Measurements from ENCODE around the gene AGL.

The AGL gene

DNA sequence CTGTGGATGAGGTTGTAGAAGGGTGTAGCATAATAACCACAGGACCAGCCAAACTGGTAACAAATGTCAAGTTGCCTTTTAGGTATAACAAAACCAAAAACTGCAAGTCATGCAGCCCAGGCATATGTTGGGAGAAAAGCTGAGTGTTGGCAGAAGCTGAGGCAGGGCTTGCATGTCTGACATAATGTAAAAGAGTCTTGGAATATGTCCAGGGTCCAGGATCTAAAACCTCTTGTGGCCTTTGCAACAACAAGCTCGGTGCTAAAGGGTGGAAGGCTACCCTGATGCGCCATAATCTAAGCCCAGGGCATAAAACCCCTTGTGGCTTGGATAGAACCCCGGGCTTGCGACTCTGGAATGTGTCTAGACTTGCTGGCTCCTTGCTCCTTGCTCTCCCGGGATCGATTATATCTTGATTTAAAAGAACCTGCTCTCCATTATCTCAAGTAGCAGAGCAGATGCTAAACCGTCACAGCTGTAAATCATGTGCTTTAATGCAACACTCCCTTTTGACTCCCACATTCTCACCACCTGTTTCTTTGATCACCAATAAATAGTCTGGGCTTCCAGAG is 93.1 kb downstream of the AGL start:
- no peaks in the 10 kb centered on the region for H3K36me3 ChIP-seq (ENCODE audit: control insufficient read depth in 2 of 2, insufficient read depth in 1 of 2, low read length in 2 of 2)
- H3K27ac ChIP-seq (ENCODE audit: extremely low read depth, low read depth, low read length), result no peak overlapping the region
- no peak overlapping the region for H3K4me3 ChIP-seq (ENCODE audit: low read depth, low read length)
- H3K4me1 ChIP-seq (ENCODE audit: control insufficient read depth, insufficient read depth, low read length), result no peaks in the 10 kb centered on the region
- ChIA-PET POLR2A (interaction anchor here (1.4 kb wide), 1 partner anchor 27 kb away, joined by 5 read pairs; the partner anchor contains the start of gene SLC35A3), CTCF (no interaction called here)
- TF ChIP-seq ZBTB21 (tag by site-specific recombination; IDR thresholded peaks at IDR 0.05) (no peak), ZNF10 (tag by site-specific recombination; IDR thresholded peaks at IDR 0.05) (no peak), ZSCAN23 (tag by site-specific recombination; IDR thresholded peaks at IDR 0.05) (no peak), GLIS1 (tag by site-specific recombination; IDR thresholded peaks at IDR 0.05) (0 out of 2 replicates have a peak, but pooled peaks have one; percentile 6), ZNF792 (tag by site-specific recombination; IDR thresholded peaks at IDR 0.05) (no peak), ZNF677 (tag by site-specific recombination; IDR thresholded peaks at IDR 0.05) (no peak), ZNF416 (tag by site-specific recombination; IDR thresholded peaks at IDR 0.05) (no peak), ZNF747 (tag by site-specific recombination; IDR thresholded peaks at IDR 0.05) (no peak), ZNF830 (tag by site-specific recombination; IDR thresholded peaks at IDR 0.05; ENCODE audit: low read depth) (no peak), ZBTB17 (tag by site-specific recombination; IDR thresholded peaks at IDR 0.05) (peak; percentile 44; the same call in 1 of the 2 replicates), ZNF202 (tag by site-specific recombination; IDR thresholded peaks at IDR 0.05; ENCODE audit: borderline replicate concordance) (no peak), WT1 (tag by site-specific recombination; IDR thresholded peaks at IDR 0.05) (peak; percentile 83), ZNF514 (tag by site-specific recombination; IDR thresholded peaks at IDR 0.05) (no peak), KLF7 (tag by site-specific recombination; IDR thresholded peaks at IDR 0.05; ENCODE audit: borderline replicate concordance) (no peak), SP3 (tag by site-specific recombination; IDR thresholded peaks at IDR 0.05) (no peak)
- TF ChIP-seq, protein P1, sequence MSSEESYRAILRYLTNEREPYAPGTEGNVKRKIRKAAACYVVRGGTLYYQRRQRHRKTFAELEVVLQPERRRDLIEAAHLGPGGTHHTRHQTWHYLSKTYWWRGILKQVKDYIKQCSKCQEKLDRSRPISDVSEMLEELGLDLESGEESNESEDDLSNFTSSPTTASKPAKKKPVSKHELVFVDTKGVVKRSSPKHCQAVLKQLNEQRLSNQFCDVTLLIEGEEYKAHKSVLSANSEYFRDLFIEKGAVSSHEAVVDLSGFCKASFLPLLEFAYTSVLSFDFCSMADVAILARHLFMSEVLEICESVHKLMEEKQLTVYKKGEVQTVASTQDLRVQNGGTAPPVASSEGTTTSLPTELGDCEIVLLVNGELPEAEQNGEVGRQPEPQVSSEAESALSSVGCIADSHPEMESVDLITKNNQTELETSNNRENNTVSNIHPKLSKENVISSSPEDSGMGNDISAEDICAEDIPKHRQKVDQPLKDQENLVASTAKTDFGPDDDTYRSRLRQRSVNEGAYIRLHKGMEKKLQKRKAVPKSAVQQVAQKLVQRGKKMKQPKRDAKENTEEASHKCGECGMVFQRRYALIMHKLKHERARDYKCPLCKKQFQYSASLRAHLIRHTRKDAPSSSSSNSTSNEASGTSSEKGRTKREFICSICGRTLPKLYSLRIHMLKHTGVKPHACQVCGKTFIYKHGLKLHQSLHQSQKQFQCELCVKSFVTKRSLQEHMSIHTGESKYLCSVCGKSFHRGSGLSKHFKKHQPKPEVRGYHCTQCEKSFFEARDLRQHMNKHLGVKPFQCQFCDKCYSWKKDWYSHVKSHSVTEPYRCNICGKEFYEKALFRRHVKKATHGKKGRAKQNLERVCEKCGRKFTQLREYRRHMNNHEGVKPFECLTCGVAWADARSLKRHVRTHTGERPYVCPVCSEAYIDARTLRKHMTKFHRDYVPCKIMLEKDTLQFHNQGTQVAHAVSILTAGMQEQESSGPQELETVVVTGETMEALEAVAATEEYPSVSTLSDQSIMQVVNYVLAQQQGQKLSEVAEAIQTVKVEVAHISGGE (tag by site-specific recombination; conservative IDR thresholded peaks at IDR 0.05; ENCODE audit: low read depth), result no peak
- TF ChIP-seq, protein P2, sequence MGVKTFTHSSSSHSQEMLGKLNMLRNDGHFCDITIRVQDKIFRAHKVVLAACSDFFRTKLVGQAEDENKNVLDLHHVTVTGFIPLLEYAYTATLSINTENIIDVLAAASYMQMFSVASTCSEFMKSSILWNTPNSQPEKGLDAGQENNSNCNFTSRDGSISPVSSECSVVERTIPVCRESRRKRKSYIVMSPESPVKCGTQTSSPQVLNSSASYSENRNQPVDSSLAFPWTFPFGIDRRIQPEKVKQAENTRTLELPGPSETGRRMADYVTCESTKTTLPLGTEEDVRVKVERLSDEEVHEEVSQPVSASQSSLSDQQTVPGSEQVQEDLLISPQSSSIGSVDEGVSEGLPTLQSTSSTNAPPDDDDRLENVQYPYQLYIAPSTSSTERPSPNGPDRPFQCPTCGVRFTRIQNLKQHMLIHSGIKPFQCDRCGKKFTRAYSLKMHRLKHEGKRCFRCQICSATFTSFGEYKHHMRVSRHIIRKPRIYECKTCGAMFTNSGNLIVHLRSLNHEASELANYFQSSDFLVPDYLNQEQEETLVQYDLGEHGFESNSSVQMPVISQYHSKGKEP (tag by site-specific recombination; IDR thresholded peaks at IDR 0.05), result peak; percentile 10; the same call in 1 of the 2 replicates
- TF ChIP-seq, protein P3, sequence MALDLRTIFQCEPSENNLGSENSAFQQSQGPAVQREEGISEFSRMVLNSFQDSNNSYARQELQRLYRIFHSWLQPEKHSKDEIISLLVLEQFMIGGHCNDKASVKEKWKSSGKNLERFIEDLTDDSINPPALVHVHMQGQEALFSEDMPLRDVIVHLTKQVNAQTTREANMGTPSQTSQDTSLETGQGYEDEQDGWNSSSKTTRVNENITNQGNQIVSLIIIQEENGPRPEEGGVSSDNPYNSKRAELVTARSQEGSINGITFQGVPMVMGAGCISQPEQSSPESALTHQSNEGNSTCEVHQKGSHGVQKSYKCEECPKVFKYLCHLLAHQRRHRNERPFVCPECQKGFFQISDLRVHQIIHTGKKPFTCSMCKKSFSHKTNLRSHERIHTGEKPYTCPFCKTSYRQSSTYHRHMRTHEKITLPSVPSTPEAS (tag by site-specific recombination; IDR thresholded peaks at IDR 0.05), result no peak
- TF ChIP-seq, protein P4, sequence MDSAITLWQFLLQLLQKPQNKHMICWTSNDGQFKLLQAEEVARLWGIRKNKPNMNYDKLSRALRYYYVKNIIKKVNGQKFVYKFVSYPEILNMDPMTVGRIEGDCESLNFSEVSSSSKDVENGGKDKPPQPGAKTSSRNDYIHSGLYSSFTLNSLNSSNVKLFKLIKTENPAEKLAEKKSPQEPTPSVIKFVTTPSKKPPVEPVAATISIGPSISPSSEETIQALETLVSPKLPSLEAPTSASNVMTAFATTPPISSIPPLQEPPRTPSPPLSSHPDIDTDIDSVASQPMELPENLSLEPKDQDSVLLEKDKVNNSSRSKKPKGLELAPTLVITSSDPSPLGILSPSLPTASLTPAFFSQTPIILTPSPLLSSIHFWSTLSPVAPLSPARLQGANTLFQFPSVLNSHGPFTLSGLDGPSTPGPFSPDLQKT (IDR thresholded peaks at IDR 0.05; ENCODE audit: borderline replicate concordance, low read depth, low read length), result no peak
- H3K9me3 ChIP-seq (ENCODE audit: control insufficient read depth, insufficient read depth, low read depth, low read length), result no peaks in the 10 kb centered on the region
